Measurements from ENCODE around the gene FYB2. TPM values are rescaled to one million over a fixed set of nuclear protein-coding genes. Genes with fewer than 3 reads are reported as not detected.

The FYB2 gene
- total RNA-seq, 1 experiment from 2014 or later = not detected

- TF ChIP-seq REST (IDR thresholded peaks at IDR 0.05; ENCODE audit: low read depth) = no peak
- TF ChIP-seq RAD21 (IDR thresholded peaks at IDR 0.05; ENCODE audit: low read depth) = no peak
- TF ChIP-seq, protein P1, sequence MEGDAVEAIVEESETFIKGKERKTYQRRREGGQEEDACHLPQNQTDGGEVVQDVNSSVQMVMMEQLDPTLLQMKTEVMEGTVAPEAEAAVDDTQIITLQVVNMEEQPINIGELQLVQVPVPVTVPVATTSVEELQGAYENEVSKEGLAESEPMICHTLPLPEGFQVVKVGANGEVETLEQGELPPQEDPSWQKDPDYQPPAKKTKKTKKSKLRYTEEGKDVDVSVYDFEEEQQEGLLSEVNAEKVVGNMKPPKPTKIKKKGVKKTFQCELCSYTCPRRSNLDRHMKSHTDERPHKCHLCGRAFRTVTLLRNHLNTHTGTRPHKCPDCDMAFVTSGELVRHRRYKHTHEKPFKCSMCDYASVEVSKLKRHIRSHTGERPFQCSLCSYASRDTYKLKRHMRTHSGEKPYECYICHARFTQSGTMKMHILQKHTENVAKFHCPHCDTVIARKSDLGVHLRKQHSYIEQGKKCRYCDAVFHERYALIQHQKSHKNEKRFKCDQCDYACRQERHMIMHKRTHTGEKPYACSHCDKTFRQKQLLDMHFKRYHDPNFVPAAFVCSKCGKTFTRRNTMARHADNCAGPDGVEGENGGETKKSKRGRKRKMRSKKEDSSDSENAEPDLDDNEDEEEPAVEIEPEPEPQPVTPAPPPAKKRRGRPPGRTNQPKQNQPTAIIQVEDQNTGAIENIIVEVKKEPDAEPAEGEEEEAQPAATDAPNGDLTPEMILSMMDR (IDR thresholded peaks at IDR 0.05 in 2 of 3, conservative IDR thresholded peaks at IDR 0.05 in 1 of 3; ENCODE audit: borderline replicate concordance in 1 of 3, insufficient read depth in 1 of 3, low read depth in 2 of 3, low read length in 2 of 3) = no peak
- no peak for TF ChIP-seq ELF1 (IDR thresholded peaks at IDR 0.05; ENCODE audit: borderline replicate concordance, low read depth)
- TF ChIP-seq ZNF274 (IDR thresholded peaks at IDR 0.05; ENCODE audit: low read depth, low read length) = no peak
- no peak for TF ChIP-seq POLR2AphosphoS5 (IDR thresholded peaks at IDR 0.05; ENCODE audit: low read depth, low read length)
- TF ChIP-seq JUND (IDR thresholded peaks at IDR 0.05) = no peak
- TF ChIP-seq SIN3A (IDR thresholded peaks at IDR 0.05; ENCODE audit: low read depth) = no peak
- TF ChIP-seq FOSL1 (IDR thresholded peaks at IDR 0.05; ENCODE audit: low read depth) = no peak
Measured at GRCh38 chr1:56726706-56727105, 92.5 kb downstream of the FYB2 start (continued).

DNA sequence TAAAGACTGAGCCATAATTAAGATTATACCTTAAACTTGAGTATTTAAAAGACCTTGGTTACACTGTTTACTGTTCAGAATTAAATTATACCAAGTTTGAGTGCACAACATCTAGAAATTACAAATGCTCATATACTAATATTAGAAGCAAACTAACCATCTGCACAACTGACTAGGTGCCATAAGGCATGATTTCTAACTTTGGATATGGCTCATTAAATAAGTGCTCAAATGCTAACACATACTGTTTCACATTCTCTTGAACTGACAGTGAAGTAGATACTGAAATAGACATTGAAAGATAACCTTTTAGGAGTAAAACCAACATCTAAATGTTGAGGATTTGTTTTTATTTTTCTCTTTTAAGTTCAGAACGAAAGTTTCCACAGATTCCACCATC lies 100.0 kb downstream of the FYB2 start:
- no peak overlapping the region for H3K27ac ChIP-seq (ENCODE audit: low read depth, low read length)
- H3K4me3 ChIP-seq (replicated peaks in 1 of 2; ENCODE audit: low read depth in 1 of 2, low read length in 2 of 2) = no peak overlapping the region
- peaks cover 3% of the 10 kb centered on the region; the same call in 1 of the 2 replicates for H4K20me1 ChIP-seq (ENCODE audit: insufficient read depth)
- POLR2A ChIA-PET = no interaction called here
- H3K79me2 ChIP-seq (ENCODE audit: insufficient read depth, low read length) = no peaks in the 10 kb centered on the region
- DNase-seq (ENCODE audit: low read depth, low spot score) = no peak
- no peaks in the 10 kb centered on the region for H3K9me3 ChIP-seq (ENCODE audit: control insufficient read depth in 1 of 2, insufficient read depth in 1 of 2, low read depth in 1 of 2, low read length in 2 of 2)
- H3K36me3 ChIP-seq (ENCODE audit: control insufficient read depth in 1 of 2, insufficient read depth in 2 of 2, low read length in 2 of 2) = no peaks in the 10 kb centered on the region
- no peaks in the 10 kb centered on the region for H3K4me1 ChIP-seq (ENCODE audit: control insufficient read depth in 1 of 2, insufficient read depth in 2 of 2, low read length in 2 of 2)
- H3K27me3 ChIP-seq (ENCODE audit: insufficient read depth, low read length) = peaks cover 43% of the 10 kb centered on the region
- no peak for ATAC-seq
- no peak overlapping the region for H2AFZ ChIP-seq (ENCODE audit: low read depth, low read length, poor library complexity, severe bottlenecking)
- no peaks in the 10 kb centered on the region for H3K9me2 ChIP-seq (ENCODE audit: insufficient read depth)
- H3K4me2 ChIP-seq (ENCODE audit: low read length) = no peak overlapping the region
- intact Hi-C loops (cut with micrococcal nuclease) = loop anchor here (10.0 kb wide), 1 partner anchor 1574 kb away; no protein-coding TSS in a partner anchor
- no peak overlapping the region for H3K9ac ChIP-seq (ENCODE audit: low read length)
- CTCF ChIA-PET = no interaction called here
- TF ChIP-seq CBX3 (IDR thresholded peaks at IDR 0.05; ENCODE audit: low read depth) (no peak), SIN3A (IDR thresholded peaks at IDR 0.05; ENCODE audit: low read depth) (no peak), EZH2phosphoT487 (IDR thresholded peaks at IDR 0.05; ENCODE audit: borderline replicate concordance) (no peak), EGR1 (IDR thresholded peaks at IDR 0.05; ENCODE audit: low read depth) (no peak)
- RAD21 ChIA-PET (ENCODE audit: low non-redundant PET in 1 of 2, low total read pairs in 2 of 2, uncharacterized antibody in 2 of 2, unreplicated experiment in 2 of 2) = no interaction called here
- BruUV-seq (replicated peaks) = no TSS peak
